Smooth muscle cell (in vitro differentiated cells): ENCODE data around the gene KRT3. TPM values are rescaled to one million over a fixed set of nuclear protein-coding genes. Genes with fewer than 3 reads are reported as not detected.

Source experiments
- DNase-seq: peaks from one replicate; lab custom pipeline; 2025; ENCODE audit not compliant: unreplicated experiment; lab: John Stamatoyannopoulos, UW
- H2AFZ ChIP-seq: fragments of 200-600 bp; sonication (generic); 2 replicates; pipeline ENCODE4 v1.6.0; 2016; ENCODE audit warnings: antibody characterized with exemption, low read depth, mild to moderate bottlenecking
- H3F3A ChIP-seq: fragments of 200-600 bp; sonication (generic); 2 replicates; pipeline ENCODE4 v1.6.0; 2017; ENCODE audit warnings: antibody characterized with exemption, low read depth
- H3K27ac ChIP-seq: fragments of 200-600 bp; sonication (generic); 2 replicates; pipeline ENCODE4 v1.5.1; 2016; ENCODE audit warnings: low read depth, mild to moderate bottlenecking
- H3K27me3 ChIP-seq: fragments of 200-600 bp; sonication (generic); 2 replicates; pipeline ENCODE4 v1.6.1; 2016; ENCODE audit warnings: low read depth, mild to moderate bottlenecking
- H3K36me3 ChIP-seq: fragments of 200-600 bp; sonication (generic); 2 replicates; pipeline ENCODE4 v1.5.1; 2016; ENCODE audit warnings: low read depth
- H3K4me1 ChIP-seq: fragments of 200-600 bp; sonication (generic); 2 replicates; pipeline ENCODE4 v1.5.1; 2016; ENCODE audit warnings: low read depth
- H3K4me2 ChIP-seq: fragments of 200-600 bp; sonication (generic); 2 replicates; pipeline ENCODE4 v1.6.0; 2016; ENCODE audit warnings: mild to moderate bottlenecking
- H3K4me3 ChIP-seq: fragments of 200-600 bp; sonication (generic); 2 replicates; pipeline ENCODE4 v1.5.1; 2016; ENCODE audit warnings: mild to moderate bottlenecking
- H3K79me2 ChIP-seq: fragments of 200-600 bp; sonication (generic); 2 replicates; pipeline ENCODE4 v1.6.0; 2016; ENCODE audit warnings: low read depth, mild to moderate bottlenecking
- H3K9ac ChIP-seq: fragments of 200-600 bp; sonication (generic); 2 replicates; pipeline ENCODE4 v1.6.0; 2016; ENCODE audit warnings: low read depth
- H3K9me3 ChIP-seq: fragments of 200-600 bp; sonication (generic); replicated peaks from 2 replicates; pipeline ENCODE4 v1.5.1; 2016; ENCODE audit warnings: low read depth
- H4K20me1 ChIP-seq: fragments of 200-600 bp; sonication (generic); 2 replicates; pipeline ENCODE4 v1.6.0; 2016; ENCODE audit warnings: low read depth
- WGBS: methylation state at CpG from one replicate; pipeline ENCODE4 v1.1.7; 2016; ENCODE audit warnings: low lambda C conversion rate; 5-methylcytosine and 5-hydroxymethylcytosine counted together
- polyA plus RNA-seq: library from polyadenylated mRNA; unstranded; fragments of >200 nt; fragmentation: Nextera tagmentation; extraction: Ambion mirVana; gene quantifications from 2 replicates; pipeline ENCODE4 v1.2.1, GENCODE V29; 2016
- total RNA-seq: library from RNA; depleted of rRNA; stranded (reverse); fragments of >200 nt; gene quantifications from 2 replicates; pipeline ENCODE4 v1.2.3, GENCODE V29; 2014
- TF ChIP-seq, protein P1 (sequence below): fragments of 200-600 bp; sonication (generic); IDR thresholded peaks from 2 replicates; pipeline ENCODE4 v1.5.1; 2017; ENCODE audit warnings: borderline replicate concordance, mild to moderate bottlenecking, antibody characterized with exemption; ENCODE audit not compliant: insufficient read depth, poor library complexity, severe bottlenecking

Gene KRT3
- total and polyA plus RNA-seq, 2 experiments from 2014 or later, result not detected

DNA sequence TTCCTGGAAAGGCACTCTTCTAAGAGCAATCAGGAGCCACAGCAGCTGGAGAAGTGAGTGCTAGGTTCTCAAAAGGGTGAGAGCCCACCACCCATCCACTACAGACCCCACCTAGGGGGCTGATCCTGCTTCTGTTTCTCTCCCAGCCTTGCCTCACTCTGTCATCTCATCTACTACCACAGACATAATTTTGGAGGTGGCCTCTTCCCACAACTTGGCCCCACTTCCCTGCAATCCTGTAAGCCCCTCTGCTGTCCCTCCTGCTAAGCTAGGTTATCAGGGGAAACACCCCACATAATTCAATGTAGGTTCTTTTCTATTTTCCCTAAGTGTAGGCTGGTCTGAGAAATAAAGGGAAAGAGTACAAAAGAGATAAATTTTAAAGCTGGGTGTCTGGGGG is 35.3 kb downstream of the KRT3 start:
- H3K27me3 ChIP-seq, result peaks cover 8% of the 10 kb centered on the region
- H3K4me1 ChIP-seq, result no peaks in the 10 kb centered on the region
- H3F3A ChIP-seq, result no peaks in the 10 kb centered on the region
- H3K4me2 ChIP-seq, result no peak overlapping the region
- DNase-seq, result no peak
- no peaks in the 10 kb centered on the region for H3K9me3 ChIP-seq
- no peak overlapping the region for H3K4me3 ChIP-seq
- no peak overlapping the region for H2AFZ ChIP-seq
- TF ChIP-seq, protein P1, sequence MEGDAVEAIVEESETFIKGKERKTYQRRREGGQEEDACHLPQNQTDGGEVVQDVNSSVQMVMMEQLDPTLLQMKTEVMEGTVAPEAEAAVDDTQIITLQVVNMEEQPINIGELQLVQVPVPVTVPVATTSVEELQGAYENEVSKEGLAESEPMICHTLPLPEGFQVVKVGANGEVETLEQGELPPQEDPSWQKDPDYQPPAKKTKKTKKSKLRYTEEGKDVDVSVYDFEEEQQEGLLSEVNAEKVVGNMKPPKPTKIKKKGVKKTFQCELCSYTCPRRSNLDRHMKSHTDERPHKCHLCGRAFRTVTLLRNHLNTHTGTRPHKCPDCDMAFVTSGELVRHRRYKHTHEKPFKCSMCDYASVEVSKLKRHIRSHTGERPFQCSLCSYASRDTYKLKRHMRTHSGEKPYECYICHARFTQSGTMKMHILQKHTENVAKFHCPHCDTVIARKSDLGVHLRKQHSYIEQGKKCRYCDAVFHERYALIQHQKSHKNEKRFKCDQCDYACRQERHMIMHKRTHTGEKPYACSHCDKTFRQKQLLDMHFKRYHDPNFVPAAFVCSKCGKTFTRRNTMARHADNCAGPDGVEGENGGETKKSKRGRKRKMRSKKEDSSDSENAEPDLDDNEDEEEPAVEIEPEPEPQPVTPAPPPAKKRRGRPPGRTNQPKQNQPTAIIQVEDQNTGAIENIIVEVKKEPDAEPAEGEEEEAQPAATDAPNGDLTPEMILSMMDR, result no peak
- H3K9ac ChIP-seq, result no peak overlapping the region
- H3K27ac ChIP-seq, result no peak overlapping the region
- H3K79me2 ChIP-seq, result no peaks in the 10 kb centered on the region
- H3K36me3 ChIP-seq, result no peaks in the 10 kb centered on the region
- H4K20me1 ChIP-seq, result no peaks in the 10 kb centered on the region

DNA sequence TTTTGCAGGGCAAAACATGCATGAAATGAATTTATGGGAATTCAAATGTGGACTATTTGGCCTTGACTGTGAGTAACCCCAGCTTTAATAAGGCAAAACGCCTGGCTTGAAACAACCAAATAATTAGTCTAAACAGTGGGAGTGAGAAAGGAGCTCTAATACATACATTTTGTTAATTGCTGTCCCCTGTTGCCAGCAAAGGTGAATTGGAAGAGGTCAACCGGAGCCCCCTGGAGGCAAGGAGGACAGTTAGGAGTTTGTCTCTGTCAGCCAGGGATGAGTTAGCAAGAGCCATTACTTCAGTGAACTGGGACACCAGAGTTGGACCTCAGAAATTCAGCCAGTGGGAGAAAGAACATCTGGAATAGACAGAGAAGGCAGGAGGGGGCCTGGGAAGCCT is 36.2 kb downstream of the KRT3 start:
- Histone ChIP-seq H3K4me3 (no peak overlapping the region), H3K4me2 (no peak overlapping the region), H3K9ac (no peak overlapping the region), H3K27me3 (peaks cover 9% of the 10 kb centered on the region), H3K27ac (no peak overlapping the region), H3K9me3 (no peaks in the 10 kb centered on the region), H2AFZ (no peak overlapping the region), H3K4me1 (no peaks in the 10 kb centered on the region), H3F3A (no peaks in the 10 kb centered on the region), H3K79me2 (no peaks in the 10 kb centered on the region), H3K36me3 (no peaks in the 10 kb centered on the region), H4K20me1 (no peaks in the 10 kb centered on the region)
- 68% methylated on average over 2 of the region's 2 CpGs for WGBS
- DNase-seq, result no peak
- TF ChIP-seq, protein P1, result no peak

DNA sequence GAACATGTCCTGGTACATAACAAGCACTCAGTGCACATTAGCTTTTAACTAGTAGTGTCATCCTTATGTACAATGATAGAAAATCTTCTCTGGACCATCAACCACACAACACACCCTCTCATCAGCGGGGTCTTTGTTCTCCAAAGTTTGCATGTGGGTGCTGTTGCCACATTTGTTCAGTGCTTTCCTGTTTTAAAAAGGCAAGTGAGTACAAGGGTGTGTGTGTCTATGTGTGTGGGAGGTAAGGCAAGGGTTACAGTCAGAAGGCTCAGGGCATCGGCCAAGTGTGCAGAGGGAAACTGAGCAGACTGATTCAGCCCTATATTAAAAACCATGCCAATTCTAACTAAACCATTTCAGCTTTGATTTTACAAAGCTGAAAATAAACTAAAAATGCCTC is 36.7 kb downstream of the KRT3 start:
- Histone ChIP-seq H3K79me2 (no peaks in the 10 kb centered on the region), H4K20me1 (no peaks in the 10 kb centered on the region), H3K9ac (no peak overlapping the region), H3K36me3 (no peaks in the 10 kb centered on the region), H3K27ac (no peak overlapping the region), H3K9me3 (no peaks in the 10 kb centered on the region), H3K4me3 (no peak overlapping the region), H3K27me3 (peaks cover 9% of the 10 kb centered on the region), H2AFZ (no peak overlapping the region), H3F3A (no peaks in the 10 kb centered on the region), H3K4me2 (no peak overlapping the region), H3K4me1 (no peaks in the 10 kb centered on the region)
- no peak for DNase-seq
- WGBS, result 36% methylated on average over 2 of the region's 2 CpGs
- TF ChIP-seq, protein P1, result no peak

DNA sequence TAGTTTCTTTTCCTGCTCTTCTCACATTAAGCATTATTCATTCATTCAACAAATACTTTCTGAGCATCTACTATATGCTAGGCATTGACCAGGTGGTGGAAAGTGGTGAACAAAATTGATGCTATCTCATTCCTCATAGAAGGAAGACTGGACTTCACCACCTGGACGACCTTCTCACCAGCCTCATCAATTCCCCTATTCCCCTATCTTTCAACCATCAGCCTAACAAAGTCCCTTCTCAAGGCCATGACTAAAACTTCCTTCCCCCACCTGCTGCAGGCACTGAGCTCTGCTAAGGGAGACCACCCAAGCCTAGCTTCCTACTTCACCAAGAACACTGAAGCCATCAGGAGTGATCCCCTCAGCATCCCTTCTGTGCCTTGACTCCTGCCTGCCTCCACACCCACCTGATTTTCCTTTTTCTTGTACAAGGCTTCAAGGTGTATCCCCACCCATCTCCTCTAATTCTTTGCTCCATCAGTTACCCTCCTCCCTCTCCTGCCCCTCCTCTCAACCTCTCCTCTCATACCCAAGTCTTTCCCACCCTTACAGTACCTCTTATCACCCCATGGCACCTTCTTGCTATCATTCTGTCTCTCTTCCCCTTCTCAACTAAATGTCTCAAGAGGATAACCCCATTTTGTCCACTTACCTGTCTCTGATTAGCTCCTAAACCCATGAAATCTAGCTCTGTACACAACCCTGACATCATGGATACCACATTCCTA is 38.3 kb downstream of the KRT3 start:
- Histone ChIP-seq H3K4me1 (no peaks in the 10 kb centered on the region), H3F3A (no peaks in the 10 kb centered on the region), H3K27ac (no peak overlapping the region), H3K9ac (no peak overlapping the region), H3K9me3 (no peaks in the 10 kb centered on the region), H3K4me3 (no peak overlapping the region), H3K4me2 (no peak overlapping the region), H3K79me2 (no peaks in the 10 kb centered on the region), H3K36me3 (no peaks in the 10 kb centered on the region), H3K27me3 (peaks cover 9% of the 10 kb centered on the region), H4K20me1 (no peaks in the 10 kb centered on the region), H2AFZ (no peak overlapping the region)
- TF ChIP-seq, protein P1, result no peak
- WGBS, result 39% methylated on average over 1 of the region's 1 CpG
- no peak for DNase-seq
